ENCODE data around the gene TOM1. TPM values are rescaled to one million over a fixed set of nuclear protein-coding genes. Genes with fewer than 3 reads are reported as not detected.
A peak's percentile ranks its signal among the peaks of the same experiment; 100 is the strongest.

TOM1 gene
- total and polyA plus RNA-seq, 2 donors (not counting 1 experiment from before 2014, with no cell fraction given), result 25.3 to 53.2 TPM

GRCh38 chr22:35348703-35349102 is 49.0 kb downstream of the TOM1 start:
- intact Hi-C loops (cut with micrococcal nuclease), result no loop called here
- 96% methylated on average over 5 of the region's 5 CpGs for WGBS (ENCODE audit: insufficient coverage)
- Histone ChIP-seq H3K4me2 (replicated peaks; ENCODE audit: low read depth, low read length, poor library complexity, severe bottlenecking) (no peak overlapping the region), H4K20me1 (ENCODE audit: control insufficient read depth, insufficient read depth, low read length, poor library complexity, severe bottlenecking) (no peaks in the 10 kb centered on the region), H3K79me2 (ENCODE audit: control insufficient read depth, insufficient read depth, low read length) (no peaks in the 10 kb centered on the region), H3K9me3 (ENCODE audit: control extremely low read depth in 1 of 3, control insufficient read depth in 2 of 3, insufficient read depth in 1 of 3, low read length in 2 of 3) (no peaks in the 10 kb centered on the region), H3K9ac (ENCODE audit: low read length) (no peak overlapping the region), H2AFZ (ENCODE audit: insufficient read depth, low read depth, low read length, poor library complexity, severe bottlenecking) (no peak overlapping the region), H3K27me3 (replicated peaks in 1 of 4; ENCODE audit: control extremely low read depth in 1 of 4, control insufficient read depth in 3 of 4, insufficient read depth in 4 of 4, low read length in 3 of 4) (no peaks in the 10 kb centered on the region), H3K27ac (ENCODE audit: low read length in 2 of 2) (no peak overlapping the region), H3K4me3 (ENCODE audit: control extremely low read depth in 1 of 5, extremely low read depth in 1 of 5, insufficient read depth in 1 of 5, low read depth in 2 of 5, low read length in 4 of 5) (no peak overlapping the region), H3K4me1 (ENCODE audit: control insufficient read depth in 2 of 2, insufficient read depth in 2 of 2, low read length in 2 of 2) (peaks cover 33 to 41% of the 10 kb centered on the region in 2 donors), H3K36me3 (replicated peaks in 1 of 2; ENCODE audit: control extremely low read depth in 1 of 2, control insufficient read depth in 1 of 2, extremely low read depth in 1 of 2, insufficient read depth in 2 of 2, low read length in 1 of 2) (peaks cover 0 to 2% of the 10 kb centered on the region in 2 experiments)
- Mint-ChIP-seq H3K27me3 (no peaks in the 10 kb centered on the region), H3K27ac (no peak overlapping the region), H3K9me3 (ENCODE audit: insufficient read depth) (no peaks in the 10 kb centered on the region), H3K4me3 (no peak overlapping the region), H3K4me1 (peaks cover 43% of the 10 kb centered on the region)
- no peak for DNase-seq
- ATAC-seq (ENCODE audit: low read depth), result no peak
- TF ChIP-seq EZH2 (IDR thresholded peaks at IDR 0.05; ENCODE audit: borderline replicate concordance, insufficient read depth, low read depth, low read length, poor library complexity, severe bottlenecking), result no peak
- TF ChIP-seq CTCF (IDR thresholded peaks at IDR 0.05), result no peak
- CTCF ChIA-PET, result interaction anchor here (0.9 to 13.9 kb wide), 6 partner anchors 13 to 776 kb away, joined by 3 to 311 read pairs (median 4); partner anchors contain the start of gene TOM1
- POLR2A ChIA-PET, result no interaction called here

- Histone ChIP-seq H4K20me1 (ENCODE audit: control insufficient read depth, insufficient read depth, low read length, poor library complexity, severe bottlenecking) (no peaks in the 10 kb centered on the region), H3K4me1 (ENCODE audit: control insufficient read depth in 2 of 2, insufficient read depth in 2 of 2, low read length in 2 of 2) (peaks cover 38 to 48% of the 10 kb centered on the region in 2 donors), H2AFZ (ENCODE audit: insufficient read depth, low read depth, low read length, poor library complexity, severe bottlenecking) (no peak overlapping the region), H3K79me2 (ENCODE audit: control insufficient read depth, insufficient read depth, low read length) (no peaks in the 10 kb centered on the region), H3K27me3 (replicated peaks in 1 of 4; ENCODE audit: control extremely low read depth in 1 of 4, control insufficient read depth in 3 of 4, insufficient read depth in 4 of 4, low read length in 3 of 4) (no peaks in the 10 kb centered on the region), H3K9ac (ENCODE audit: low read length) (no peak overlapping the region), H3K27ac (ENCODE audit: low read length in 2 of 2) (no peak overlapping the region), H3K9me3 (ENCODE audit: control extremely low read depth in 1 of 3, control insufficient read depth in 2 of 3, insufficient read depth in 1 of 3, low read length in 2 of 3) (no peaks in the 10 kb centered on the region), H3K36me3 (replicated peaks in 1 of 2; ENCODE audit: control extremely low read depth in 1 of 2, control insufficient read depth in 1 of 2, extremely low read depth in 1 of 2, insufficient read depth in 2 of 2, low read length in 1 of 2) (no peaks in the 10 kb centered on the region), H3K4me2 (replicated peaks; ENCODE audit: low read depth, low read length, poor library complexity, severe bottlenecking) (no peak overlapping the region), H3K4me3 (ENCODE audit: control extremely low read depth in 1 of 5, extremely low read depth in 1 of 5, insufficient read depth in 1 of 5, low read depth in 2 of 5, low read length in 4 of 5) (no peak overlapping the region)
- peak overlapping the region; percentile 78 for H3K27ac Mint-ChIP-seq
- CTCF ChIA-PET, result interaction anchor here (0.6 to 13.9 kb wide), 9 partner anchors 14 to 261 kb away, joined by 3 to 311 read pairs (median 4); partner anchors contain the start of gene TOM1
- H3K9me3 Mint-ChIP-seq (ENCODE audit: insufficient read depth), result no peaks in the 10 kb centered on the region
- H3K27me3 Mint-ChIP-seq, result no peaks in the 10 kb centered on the region
- TF ChIP-seq EZH2 (IDR thresholded peaks at IDR 0.05; ENCODE audit: borderline replicate concordance, insufficient read depth, low read depth, low read length, poor library complexity, severe bottlenecking) (no peak), CTCF (IDR thresholded peaks at IDR 0.05) (no peak)
- WGBS (ENCODE audit: insufficient coverage), result 62% methylated on average over 9 of the region's 9 CpGs
- POLR2A ChIA-PET, result interaction anchor here (0.8 to 1.0 kb wide), 2 partner anchors 14 to 50 kb away, joined by 7 to 13 read pairs; partner anchors contain the start of gene TOM1
- intact Hi-C loops (cut with micrococcal nuclease), result no loop called here
- DNase-seq (no peak), ATAC-seq (ENCODE audit: low read depth) (no peak)
- no peak overlapping the region for H3K4me3 Mint-ChIP-seq
- H3K4me1 Mint-ChIP-seq, result peaks cover 46% of the 10 kb centered on the region
Observed at GRCh38 chr22:35349368-35349703, 49.6 kb downstream of the TOM1 start.

Measured in B cell (primary cell).